Activated CD4-positive, alpha-beta T cell treated with anti-CD3 and anti-CD28 coated beads for 48 hours (primary cell): ENCODE data around the gene BMPR1B.

ENCODE experiments used
- DNase-seq: peaks from one replicate; pipeline ENCODE4 v3.0.0-alpha.2; 2020

Gene BMPR1B

GRCh38 chr4:94757192-94758140 is at the start of gene BMPR1B:
TSS of gene BMPR1B (plus strand) at chr4:94757955. CDS start at chr4:95104425, 346,470 bp downstream.
- no peak for DNase-seq

GRCh38 chr4:94711635-94712034 is 46.1 kb upstream of the BMPR1B start:
- DNase-seq: no peak

- DNase-seq: no peak
Measured at GRCh38 chr4:94714365-94715160, 43.2 kb upstream of the BMPR1B start.

GRCh38 chr4:94715726-94716125 is 42.0 kb upstream of the BMPR1B start:
- DNase-seq: no peak

GRCh38 chr4:94721310-94721709 is 36.4 kb upstream of the BMPR1B start:
- DNase-seq: no peak

GRCh38 chr4:94722270-94722669 is 35.5 kb upstream of the BMPR1B start:
- no peak for DNase-seq

GRCh38 chr4:94722748-94723147 is 35.0 kb upstream of the BMPR1B start:
- DNase-seq: no peak

GRCh38 chr4:94724016-94724790 is 33.6 kb upstream of the BMPR1B start:
- no peak for DNase-seq

- no peak for DNase-seq
Measured at GRCh38 chr4:94726524-94727123, 31.1 kb upstream of the BMPR1B start.

- no peak for DNase-seq
Measured at GRCh38 chr4:94728056-94728766, 29.5 kb upstream of the BMPR1B start.

- no peak for DNase-seq
Measured at GRCh38 chr4:94732358-94732698, 25.4 kb upstream of the BMPR1B start.

GRCh38 chr4:94739741-94740140 is 18.0 kb upstream of the BMPR1B start:
- DNase-seq: no peak

- DNase-seq: no peak
Measured at GRCh38 chr4:94741304-94741703, 16.5 kb upstream of the BMPR1B start.

- DNase-seq: no peak
Measured at GRCh38 chr4:94743838-94744237, 13.9 kb upstream of the BMPR1B start.

GRCh38 chr4:94744850-94745249 is 12.9 kb upstream of the BMPR1B start:
- no peak for DNase-seq

GRCh38 chr4:94746746-94747145 is 11.0 kb upstream of the BMPR1B start:
- no peak for DNase-seq

- DNase-seq: peak; percentile 18
Measured at GRCh38 chr4:94758141-94758699, 465 bp downstream of the BMPR1B start.

GRCh38 chr4:94758700-94759399 is 1.1 kb downstream of the BMPR1B start:
- DNase-seq: no peak

- DNase-seq: no peak
Measured at GRCh38 chr4:94759767-94760211, 2.0 kb downstream of the BMPR1B start.

GRCh38 chr4:94762326-94762725 is 4.6 kb downstream of the BMPR1B start:
- DNase-seq: no peak

GRCh38 chr4:94763005-94763404 is 5.2 kb downstream of the BMPR1B start:
- no peak for DNase-seq
